NCI-H146 treated with DMSO at 0.1 percent for 48 hours (cell line): Measurements from ENCODE around the gene SERPINH1.
A peak's percentile ranks its signal among the peaks of the same experiment; 100 is the strongest.

ENCODE experiments used
- DNase-seq: peaks from one replicate; lab custom pipeline; 2025; ENCODE audit not compliant: unreplicated experiment; lab: John Stamatoyannopoulos, UW

The SERPINH1 gene

DNA sequence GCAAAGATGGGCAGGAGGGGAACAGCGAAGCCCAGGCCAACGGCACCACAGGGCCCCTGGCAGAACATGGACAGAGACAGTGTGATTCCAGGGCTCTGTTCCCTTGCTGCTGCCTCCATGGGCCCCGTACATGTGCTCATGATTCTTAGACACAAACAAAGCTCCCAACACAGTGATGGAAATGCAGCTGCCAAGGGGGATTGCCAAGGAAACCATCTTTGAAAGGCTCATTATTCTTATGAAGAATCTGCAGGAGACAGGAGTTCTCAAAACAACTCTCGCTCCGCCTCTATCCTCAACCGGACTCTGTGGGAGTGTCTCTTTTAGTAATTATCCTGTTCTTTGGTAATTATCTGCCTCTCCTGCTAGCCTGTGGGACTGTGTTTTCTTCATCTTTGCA, 32.2 kb downstream of the SERPINH1 start:
- no peak for DNase-seq

DNA sequence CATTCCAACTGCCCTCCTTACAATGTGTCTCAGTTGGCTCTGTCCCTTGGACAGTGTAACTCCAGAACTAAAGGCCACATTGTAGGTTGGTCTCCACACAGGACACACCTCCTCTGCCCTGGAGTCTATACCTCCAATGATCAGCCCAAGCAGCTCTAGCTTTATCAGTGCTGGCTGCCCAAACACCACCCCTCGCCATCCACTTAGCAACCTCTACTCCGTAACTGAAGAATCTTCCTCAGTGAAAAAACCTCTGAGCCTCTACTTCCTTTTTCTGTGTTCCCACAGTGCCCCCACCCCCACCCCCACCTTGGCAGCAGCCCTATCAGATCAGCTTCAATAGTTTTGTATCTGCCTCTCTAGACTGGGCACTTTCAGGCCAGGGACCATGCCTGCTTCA, 33.4 kb downstream of the SERPINH1 start:
- DNase-seq, result no peak

GRCh38 chr11:75596914-75597313, 34.9 kb downstream of the SERPINH1 start:
- no peak for DNase-seq

DNA sequence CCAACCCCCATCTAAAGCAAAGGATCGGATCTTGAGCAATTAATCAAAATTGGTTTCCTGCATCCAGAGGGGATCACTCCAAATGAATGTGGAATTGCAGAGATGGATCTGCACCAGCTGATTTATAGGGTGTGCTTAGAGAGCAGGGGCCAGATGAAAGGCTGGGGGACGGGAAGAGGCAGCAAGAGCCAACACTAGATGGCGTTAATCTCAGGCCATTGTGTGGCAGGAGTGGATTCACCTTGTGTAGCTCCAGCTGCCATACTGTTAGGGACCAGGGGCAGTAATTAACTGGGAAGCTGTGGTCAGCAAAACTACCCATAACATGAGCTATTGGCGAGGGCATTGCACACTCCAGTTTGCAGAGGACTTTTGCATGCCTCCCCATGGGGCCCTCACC, 35.6 kb downstream of the SERPINH1 start:
- DNase-seq, result peak; percentile 78

DNA sequence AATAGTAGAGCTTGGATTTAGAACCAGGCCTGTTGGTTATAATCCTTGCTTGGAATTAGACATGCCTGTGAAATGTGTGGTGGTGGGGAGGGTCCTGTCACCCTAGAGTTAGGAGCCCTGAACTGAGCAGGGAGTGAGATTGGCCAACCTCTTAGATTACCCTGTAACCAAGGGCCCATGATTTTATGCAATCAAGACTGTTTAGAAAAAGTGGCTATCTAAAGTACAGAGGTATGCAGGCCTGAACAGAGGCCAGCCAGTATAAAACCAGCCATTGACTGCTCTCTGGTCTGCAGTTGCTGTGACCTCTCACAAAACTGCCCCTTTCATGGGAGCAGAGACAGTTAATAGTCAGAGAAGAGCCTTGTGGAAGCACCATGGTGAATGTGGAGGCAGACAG, 36.2 kb downstream of the SERPINH1 start:
- DNase-seq, result no peak

- DNase-seq, result no peak
These were observed 36.8 kb downstream of the SERPINH1 start for GRCh38 chr11:75598900-75599299.

DNA sequence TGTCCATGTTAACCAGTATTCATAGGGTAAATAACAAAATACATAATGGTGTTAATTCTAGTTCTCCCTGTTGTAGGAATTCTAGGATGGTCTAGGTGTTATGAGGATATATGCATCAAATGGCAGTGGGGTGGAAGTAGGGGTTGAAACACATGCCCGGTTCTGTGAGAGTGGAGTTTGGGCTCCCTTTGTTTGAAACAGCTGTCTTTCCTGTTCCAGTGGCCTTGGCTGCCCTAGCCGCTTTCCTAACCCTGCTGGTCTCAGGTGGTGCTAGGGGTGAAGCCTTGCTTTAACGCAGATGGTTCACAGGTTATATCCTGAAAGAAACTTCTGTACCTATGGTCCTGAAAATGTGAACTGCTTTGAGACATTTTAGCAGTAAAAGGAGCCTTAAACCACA, 38.3 kb downstream of the SERPINH1 start:
- no peak for DNase-seq

DNA sequence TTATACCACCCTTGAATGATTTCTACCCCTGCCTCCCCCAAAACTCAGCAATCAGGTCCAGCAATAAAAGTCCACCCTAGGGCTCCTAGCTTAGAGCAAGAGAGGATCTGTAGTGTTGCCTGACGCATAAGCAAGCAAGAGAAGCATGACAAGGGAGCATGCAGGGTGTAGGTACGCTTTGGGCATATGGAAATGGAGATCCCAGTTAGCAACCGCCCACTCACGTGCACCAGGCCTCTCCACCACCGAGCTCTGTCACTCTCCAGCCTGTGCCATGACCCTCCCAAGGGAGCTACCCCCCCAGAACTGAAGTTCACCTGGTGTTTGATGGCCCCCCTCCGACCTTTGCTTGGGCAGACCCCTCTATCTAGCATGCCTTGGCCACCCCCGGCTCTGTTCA, 39.4 kb downstream of the SERPINH1 start:
- DNase-seq, result no peak

- DNase-seq, result no peak
These were observed 40.9 kb downstream of the SERPINH1 start for GRCh38 chr11:75602951-75603350.

DNA sequence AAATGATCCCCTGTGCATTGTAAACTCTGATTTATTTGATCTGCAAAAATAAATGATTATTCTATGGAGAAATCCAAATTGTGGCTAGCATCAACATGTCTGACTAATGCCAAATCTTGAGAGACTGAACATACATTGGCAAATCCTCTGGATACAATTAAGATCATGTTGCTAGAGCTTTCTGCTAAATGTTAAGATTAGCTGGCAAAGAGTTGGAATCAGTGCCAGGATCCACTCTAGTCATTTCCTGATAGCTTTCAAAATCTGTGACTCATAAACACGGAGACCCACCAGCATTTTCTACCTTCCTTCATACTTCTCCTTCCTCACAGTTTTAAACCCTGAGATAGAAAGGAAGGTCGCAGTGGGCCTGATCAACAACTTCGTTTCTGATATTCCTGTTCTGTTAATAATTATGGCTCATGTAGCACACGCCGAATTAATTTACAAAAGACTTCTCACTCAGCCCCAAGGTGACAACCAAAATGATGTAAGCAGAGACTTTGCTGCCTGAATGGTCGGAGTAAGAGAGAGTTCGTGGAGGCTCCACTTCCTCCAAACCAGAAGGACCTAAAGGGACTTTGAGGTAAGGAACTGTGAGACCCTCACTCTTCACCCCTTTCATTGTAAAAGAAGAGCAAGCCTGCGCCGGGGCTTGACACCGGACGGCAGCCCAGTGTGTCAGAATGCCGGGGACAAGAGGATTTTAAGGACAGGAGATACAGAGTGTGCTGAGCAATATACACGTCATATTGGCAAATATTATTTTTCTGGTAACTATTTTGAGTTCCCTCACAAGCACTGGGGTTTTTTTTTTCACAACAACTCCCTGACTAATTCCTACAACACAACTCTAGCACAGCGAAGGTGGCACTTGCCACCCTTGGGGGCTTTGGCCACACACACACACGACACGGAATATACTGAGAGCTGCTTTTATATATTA, 42.0 kb downstream of the SERPINH1 start:
- no peak for DNase-seq

GRCh38 chr11:75606099-75606498, 44.0 kb downstream of the SERPINH1 start:
- DNase-seq, result no peak

GRCh38 chr11:75611823-75612222, 49.8 kb downstream of the SERPINH1 start:
- DNase-seq, result no peak

GRCh38 chr11:75615751-75616150, 53.7 kb downstream of the SERPINH1 start:
- no peak for DNase-seq

GRCh38 chr11:75616281-75616680, 54.2 kb downstream of the SERPINH1 start:
- DNase-seq, result no peak
